ENCODE results near the gene RECK.
"Not testable (repeated sequence)": the region's sequence is repeated elsewhere in the genome, so short reads cannot be mapped to it uniquely, and the experiment has no call there.

The RECK gene

DNA sequence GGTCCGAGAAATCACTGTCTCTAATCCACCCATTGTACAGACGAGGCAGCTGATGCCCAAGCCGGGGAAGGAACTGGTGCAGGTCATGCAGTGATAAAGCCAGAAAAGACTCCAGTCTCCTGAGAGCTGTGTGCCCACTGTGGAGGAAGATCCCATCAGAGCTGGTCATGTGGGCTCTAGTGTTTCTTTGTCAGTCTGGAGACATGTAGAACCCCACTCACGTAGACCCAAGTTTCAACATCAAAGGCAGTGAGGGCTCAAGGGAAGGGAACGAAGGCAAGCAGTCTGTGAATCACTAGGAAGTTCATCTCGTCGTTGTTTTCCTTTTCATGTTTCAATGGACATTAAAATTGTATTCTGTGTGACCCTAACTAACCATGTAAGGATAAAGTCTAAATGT, 85.3 kb downstream of the RECK start:
- H3K27me3 ChIP-seq (ENCODE audit: control insufficient read depth in 1 of 2, insufficient read depth in 2 of 2, low read length in 2 of 2), result no peaks in the 10 kb centered on the region
- no peaks in the 10 kb centered on the region for H3K4me1 ChIP-seq (ENCODE audit: insufficient read depth, low read length)
- no peak overlapping the region for H3K4me3 ChIP-seq (ENCODE audit: low read depth in 1 of 2, low read length in 2 of 2)
- H3K9ac ChIP-seq (ENCODE audit: low read length), result no peak overlapping the region
- H3K9me3 ChIP-seq (ENCODE audit: low read length), result no peaks in the 10 kb centered on the region
- H3K36me3 ChIP-seq (ENCODE audit: insufficient read depth, low read length), result peaks cover 13% of the 10 kb centered on the region
- H3K27ac ChIP-seq (ENCODE audit: low read depth, low read length), result no peak overlapping the region

- H3K36me3 ChIP-seq (ENCODE audit: insufficient read depth, low read length), result peaks cover 10% of the 10 kb centered on the region
- H3K4me1 ChIP-seq (ENCODE audit: insufficient read depth, low read length), result no peaks in the 10 kb centered on the region
- H3K27me3 ChIP-seq (ENCODE audit: control insufficient read depth in 1 of 2, insufficient read depth in 2 of 2, low read length in 2 of 2), result no peaks in the 10 kb centered on the region
- no peak overlapping the region for H3K27ac ChIP-seq (ENCODE audit: low read depth, low read length)
- H3K9ac ChIP-seq (ENCODE audit: low read length), result no peak overlapping the region
- H3K4me3 ChIP-seq (ENCODE audit: low read depth in 1 of 2, low read length in 2 of 2), result no peak overlapping the region
- H3K9me3 ChIP-seq (ENCODE audit: low read length), result no peaks in the 10 kb centered on the region
Observed at GRCh38 chr9:36123515-36123914, 86.8 kb downstream of the RECK start.

GRCh38 chr9:36125062-36125855, 88.5 kb downstream of the RECK start:
- Histone ChIP-seq H3K27me3 (ENCODE audit: control insufficient read depth in 1 of 2, insufficient read depth in 2 of 2, low read length in 2 of 2) (no peaks in the 10 kb centered on the region), H3K36me3 (ENCODE audit: insufficient read depth, low read length) (peaks cover 10% of the 10 kb centered on the region), H3K9me3 (ENCODE audit: low read length) (no peaks in the 10 kb centered on the region), H3K9ac (ENCODE audit: low read length) (no peak overlapping the region), H3K4me1 (ENCODE audit: insufficient read depth, low read length) (no peaks in the 10 kb centered on the region), H3K27ac (ENCODE audit: low read depth, low read length) (no peak overlapping the region), H3K4me3 (ENCODE audit: low read depth in 1 of 2, low read length in 2 of 2) (no peak overlapping the region)

- Histone ChIP-seq H3K27ac (ENCODE audit: low read depth, low read length) (no peak overlapping the region), H3K36me3 (ENCODE audit: insufficient read depth, low read length) (peaks cover 10% of the 10 kb centered on the region), H3K4me1 (ENCODE audit: insufficient read depth, low read length) (no peaks in the 10 kb centered on the region), H3K9me3 (ENCODE audit: low read length) (no peaks in the 10 kb centered on the region), H3K4me3 (ENCODE audit: low read depth in 1 of 2, low read length in 2 of 2) (no peak overlapping the region), H3K27me3 (ENCODE audit: control insufficient read depth in 1 of 2, insufficient read depth in 2 of 2, low read length in 2 of 2) (no peaks in the 10 kb centered on the region), H3K9ac (ENCODE audit: low read length) (no peak overlapping the region)
Observed at GRCh38 chr9:36126016-36126730, 89.5 kb downstream of the RECK start.

DNA sequence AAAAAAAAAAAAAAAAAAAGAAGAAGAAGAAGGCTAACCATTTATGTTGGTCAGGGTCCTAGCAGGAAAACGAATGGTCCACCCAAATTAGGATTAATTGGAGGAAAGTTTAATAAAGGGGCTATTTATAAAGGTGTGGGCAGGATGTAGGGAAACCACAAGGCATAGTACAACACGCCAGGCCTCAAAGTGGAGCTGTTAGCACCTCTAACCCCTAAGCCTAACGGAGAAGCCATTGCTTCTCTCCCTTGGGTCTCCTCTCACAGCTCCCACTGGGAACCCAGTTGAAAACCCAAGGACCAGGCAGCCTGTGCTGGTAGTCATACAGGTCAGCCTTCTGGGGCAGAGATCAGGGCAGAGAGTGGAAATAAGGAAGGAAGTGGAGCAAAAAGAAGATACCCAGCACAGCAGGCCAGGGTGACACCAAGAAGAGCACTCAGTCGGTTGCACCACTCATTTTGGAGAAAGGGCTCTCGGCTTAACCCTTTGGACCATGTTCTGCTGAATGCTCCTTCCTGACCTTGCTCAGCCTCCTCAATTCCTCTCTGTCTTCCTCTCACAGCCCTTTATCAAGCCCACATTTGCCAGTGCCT, 91.0 kb downstream of the RECK start:
- Histone ChIP-seq H3K9ac (ENCODE audit: low read length) (no peak overlapping the region), H3K36me3 (ENCODE audit: insufficient read depth, low read length) (no peaks in the 10 kb centered on the region), H3K27me3 (ENCODE audit: control insufficient read depth in 1 of 2, insufficient read depth in 2 of 2, low read length in 2 of 2) (no peaks in the 10 kb centered on the region), H3K4me3 (ENCODE audit: low read depth in 1 of 2, low read length in 2 of 2) (no peak overlapping the region), H3K27ac (ENCODE audit: low read depth, low read length) (no peak overlapping the region), H3K9me3 (ENCODE audit: low read length) (no peaks in the 10 kb centered on the region), H3K4me1 (ENCODE audit: insufficient read depth, low read length) (no peaks in the 10 kb centered on the region)

DNA sequence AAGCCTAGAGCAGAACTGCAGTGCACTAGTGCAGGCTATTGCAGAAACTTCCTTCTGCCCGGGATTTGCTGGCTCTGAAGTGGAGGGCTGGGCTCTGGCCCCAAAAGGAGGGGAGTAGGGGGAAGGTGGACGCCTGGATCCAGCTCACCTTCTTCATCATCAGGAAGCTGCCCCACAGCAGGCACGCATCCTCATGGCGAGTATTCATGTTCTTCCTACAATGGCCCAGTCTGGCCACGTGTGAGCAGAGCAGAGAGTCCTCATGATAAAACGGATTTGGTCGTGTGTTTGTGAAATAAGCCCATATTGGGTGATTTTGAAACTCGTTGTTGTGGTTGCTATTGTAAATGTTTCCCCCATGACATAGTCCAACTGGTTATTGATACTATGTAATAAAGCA, 91.6 kb downstream of the RECK start:
- Histone ChIP-seq H3K9me3 (ENCODE audit: low read length) (no peaks in the 10 kb centered on the region), H3K4me3 (ENCODE audit: low read depth in 1 of 2, low read length in 2 of 2) (no peak overlapping the region), H3K36me3 (ENCODE audit: insufficient read depth, low read length) (no peaks in the 10 kb centered on the region), H3K9ac (ENCODE audit: low read length) (no peak overlapping the region), H3K27ac (ENCODE audit: low read depth, low read length) (no peak overlapping the region), H3K27me3 (ENCODE audit: control insufficient read depth in 1 of 2, insufficient read depth in 2 of 2, low read length in 2 of 2) (no peaks in the 10 kb centered on the region), H3K4me1 (ENCODE audit: insufficient read depth, low read length) (no peaks in the 10 kb centered on the region)

DNA sequence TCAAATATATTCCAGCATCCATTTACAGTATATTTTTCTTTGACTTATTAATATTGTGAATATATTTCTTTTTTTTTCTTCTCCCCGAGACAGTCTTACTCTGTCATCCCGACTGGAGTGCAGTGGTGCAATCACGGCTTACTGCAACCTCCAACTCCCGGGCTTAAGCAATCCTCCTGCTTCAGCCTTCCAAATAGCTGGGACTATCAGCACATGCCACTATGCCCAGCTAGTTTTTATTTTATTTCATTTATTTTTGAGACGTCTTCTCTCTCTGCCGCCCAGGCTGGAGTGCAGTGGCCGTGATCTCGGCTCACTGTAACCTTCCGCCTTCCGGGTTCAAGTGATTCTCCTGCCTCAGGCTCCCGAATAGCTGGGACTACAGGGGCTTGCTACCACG, 92.4 kb downstream of the RECK start:
- H3K9me3 ChIP-seq (ENCODE audit: low read length), result no peaks in the 10 kb centered on the region
- no peak overlapping the region for H3K27ac ChIP-seq (ENCODE audit: low read depth, low read length)
- H3K27me3 ChIP-seq (ENCODE audit: control insufficient read depth in 1 of 2, insufficient read depth in 2 of 2, low read length in 2 of 2), result no peaks in the 10 kb centered on the region
- H3K4me1 ChIP-seq (ENCODE audit: insufficient read depth, low read length), result no peaks in the 10 kb centered on the region
- no peak overlapping the region for H3K4me3 ChIP-seq (ENCODE audit: low read depth in 1 of 2, low read length in 2 of 2)
- no peak overlapping the region for H3K9ac ChIP-seq (ENCODE audit: low read length)
- H3K36me3 ChIP-seq (ENCODE audit: insufficient read depth, low read length), result no peaks in the 10 kb centered on the region

DNA sequence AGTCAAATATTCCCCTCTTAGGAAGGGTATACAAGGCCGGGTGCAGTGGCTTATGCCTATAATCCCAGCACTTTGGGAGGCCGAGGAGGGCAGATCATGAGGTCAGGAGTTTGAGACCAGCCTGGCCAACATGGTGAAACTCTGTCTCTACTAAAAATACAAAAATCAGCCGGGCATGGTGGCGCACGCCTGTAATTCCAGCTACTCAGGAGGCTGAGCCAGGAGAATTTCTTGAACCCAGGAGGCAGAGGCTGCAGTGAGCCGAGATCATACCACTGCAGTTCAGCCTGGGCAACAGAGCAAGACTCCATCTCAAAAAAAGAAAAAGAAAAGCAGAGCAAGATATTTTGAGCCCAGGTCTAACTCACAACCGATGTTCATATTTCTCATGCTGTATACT, 95.0 kb downstream of the RECK start:
- H3K27me3 ChIP-seq (ENCODE audit: control insufficient read depth in 1 of 2, insufficient read depth in 2 of 2, low read length in 2 of 2); H3K27ac ChIP-seq (ENCODE audit: low read depth, low read length); H3K9me3 ChIP-seq (ENCODE audit: low read length); H3K4me3 ChIP-seq (ENCODE audit: low read depth in 1 of 2, low read length in 2 of 2); H3K36me3 ChIP-seq (ENCODE audit: insufficient read depth, low read length); H3K9ac ChIP-seq (ENCODE audit: low read length); H3K4me1 ChIP-seq (ENCODE audit: insufficient read depth, low read length): not testable (repeated sequence)

- Histone ChIP-seq H3K9me3 (ENCODE audit: low read length) (no peaks in the 10 kb centered on the region), H3K27me3 (ENCODE audit: control insufficient read depth in 1 of 2, insufficient read depth in 2 of 2, low read length in 2 of 2) (peaks cover 0 to 4% of the 10 kb centered on the region in 2 donors), H3K4me3 (ENCODE audit: low read depth in 1 of 2, low read length in 2 of 2) (no peak overlapping the region), H3K9ac (ENCODE audit: low read length) (no peak overlapping the region), H3K36me3 (ENCODE audit: insufficient read depth, low read length) (no peaks in the 10 kb centered on the region), H3K27ac (ENCODE audit: low read depth, low read length) (no peak overlapping the region), H3K4me1 (ENCODE audit: insufficient read depth, low read length) (peaks cover 8% of the 10 kb centered on the region)
Observed at GRCh38 chr9:36132086-36132485, 95.4 kb downstream of the RECK start.

DNA sequence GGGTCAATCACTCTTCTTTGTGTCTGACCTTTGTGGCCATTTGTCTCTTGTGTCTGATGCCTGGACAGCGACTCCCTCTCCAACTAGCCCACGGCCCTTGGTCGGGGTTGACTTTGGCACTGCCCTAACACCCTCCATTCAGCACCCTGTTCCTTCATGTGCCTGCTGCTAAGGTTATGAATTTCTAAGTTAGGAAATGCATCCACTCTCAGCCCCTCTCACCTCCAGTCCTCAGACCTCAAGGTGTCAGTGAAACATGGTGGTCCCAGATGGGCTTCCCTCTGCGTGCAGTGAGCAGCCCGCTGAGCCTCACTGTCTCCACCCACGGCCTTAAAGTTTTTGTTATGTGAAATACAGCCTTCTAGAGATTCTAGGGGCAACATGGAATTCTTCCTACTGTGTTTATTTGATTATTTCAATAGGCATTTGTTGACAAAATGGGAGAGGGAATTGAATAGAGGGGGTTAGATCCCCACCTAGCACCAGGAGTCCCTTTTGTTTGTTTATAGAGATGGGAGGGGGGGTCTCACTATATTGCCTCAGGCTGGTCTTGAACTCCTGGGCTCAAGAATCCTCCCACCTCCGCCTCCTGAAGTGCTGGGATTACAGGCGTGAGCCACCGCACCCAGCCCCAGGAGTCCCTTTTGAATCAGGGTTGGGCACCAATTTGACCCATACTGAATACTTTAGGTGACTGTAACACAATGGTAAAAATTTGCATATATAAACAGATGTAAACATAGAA, 98.2 kb downstream of the RECK start:
- Histone ChIP-seq H3K9me3 (ENCODE audit: low read length) (no peaks in the 10 kb centered on the region), H3K9ac (ENCODE audit: low read length) (no peak overlapping the region), H3K36me3 (ENCODE audit: insufficient read depth, low read length) (no peaks in the 10 kb centered on the region), H3K27me3 (ENCODE audit: control insufficient read depth in 1 of 2, insufficient read depth in 2 of 2, low read length in 2 of 2) (peaks cover 0 to 4% of the 10 kb centered on the region in 2 donors), H3K27ac (ENCODE audit: low read depth, low read length) (no peak overlapping the region), H3K4me1 (ENCODE audit: insufficient read depth, low read length) (peaks cover 36% of the 10 kb centered on the region), H3K4me3 (ENCODE audit: low read depth in 1 of 2, low read length in 2 of 2) (no peak overlapping the region)

DNA sequence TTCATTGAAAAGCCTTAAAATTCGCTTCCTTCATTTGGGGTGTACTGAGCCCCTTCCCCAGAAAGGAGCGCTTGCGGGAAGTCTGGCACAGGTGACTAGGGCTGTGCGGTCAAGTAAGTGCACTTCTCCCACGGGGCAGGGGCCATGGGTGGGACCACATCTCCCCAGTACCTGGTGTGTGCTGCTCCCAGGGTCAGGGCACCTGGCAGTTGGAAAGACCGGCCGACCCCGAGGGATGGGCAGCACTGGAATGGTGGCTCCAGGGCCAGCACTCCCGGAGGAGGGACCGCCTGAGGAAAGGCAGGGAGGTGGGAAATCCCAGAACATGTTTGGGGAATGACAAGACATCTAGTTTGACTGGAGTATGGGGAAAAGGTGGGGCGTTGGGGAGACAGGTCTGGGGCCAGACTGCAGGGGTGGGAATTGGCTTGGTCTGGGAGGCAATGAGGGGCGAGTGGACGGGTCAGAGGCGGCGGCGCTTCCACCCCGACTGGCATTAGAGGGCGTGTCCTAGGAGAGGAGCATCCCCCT, 99.1 kb downstream of the RECK start:
- H3K4me3 ChIP-seq (ENCODE audit: low read depth in 1 of 2, low read length in 2 of 2), result peak overlapping the region; percentile 89 to 98
- peaks cover 44% of the 10 kb centered on the region for H3K4me1 ChIP-seq (ENCODE audit: insufficient read depth, low read length)
- peak overlapping the region; percentile 84 for H3K27ac ChIP-seq (ENCODE audit: low read depth, low read length)
- no peaks in the 10 kb centered on the region for H3K9me3 ChIP-seq (ENCODE audit: low read length)
- peak overlapping the region; percentile 15 for H3K9ac ChIP-seq (ENCODE audit: low read length)
- peaks cover 0 to 4% of the 10 kb centered on the region in 2 donors for H3K27me3 ChIP-seq (ENCODE audit: control insufficient read depth in 1 of 2, insufficient read depth in 2 of 2, low read length in 2 of 2)
- H3K36me3 ChIP-seq (ENCODE audit: insufficient read depth, low read length), result no peaks in the 10 kb centered on the region

All from muscle layer of colon (tissue), 2 donors.